ENCODE results near the gene OR5T1. TPM values are rescaled to one million over a fixed set of nuclear protein-coding genes. Genes with fewer than 3 reads are reported as not detected.

Gene OR5T1
- total RNA-seq (not detected), polyA plus RNA-seq (not detected)
- long read RNA-seq, donor 1: 0 reads
- long read RNA-seq, donor 2: 0 reads
- long read RNA-seq, donor 3: 0 reads
- long read RNA-seq, donor 4: 0 reads

DNA sequence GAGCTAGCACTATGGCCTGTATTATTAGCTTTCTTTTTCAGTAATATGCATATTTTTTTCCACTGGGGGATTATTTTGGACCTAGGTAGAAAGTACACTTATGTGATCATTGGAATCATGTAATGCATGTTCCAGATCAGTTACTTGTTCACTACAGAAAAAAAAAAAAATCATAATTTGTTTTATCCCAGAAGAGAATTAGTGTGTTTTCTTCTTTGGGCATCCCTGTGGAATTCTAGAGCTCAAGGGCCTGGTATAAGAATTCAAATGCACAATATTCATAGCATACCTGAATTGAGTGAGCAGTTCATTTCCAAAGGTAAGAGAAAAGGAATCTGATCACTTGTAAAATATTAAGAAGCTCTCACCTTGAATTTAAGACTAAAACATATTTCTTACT, at the start of gene OR5T1:
OR5T1 (plus strand) TSS at position 301 of the 400 bp plus-strand sequence. CDS start 1,485 bp downstream, outside the sequence.
- intact Hi-C loops (cut with DNase I): no loop called here
- no peak for ATAC-seq
- no peak for DNase-seq
- no peaks in the 10 kb centered on the region for H3K4me1 ChIP-seq (ENCODE audit: control insufficient read depth, insufficient read depth, low read length)
- no peak within 1 kb of the TSS for H3K27ac ChIP-seq (ENCODE audit: low read length)
- no peaks in the 10 kb centered on the region for H3K9me3 ChIP-seq (ENCODE audit: control insufficient read depth, low read length)
- H3K27me3 ChIP-seq (ENCODE audit: control insufficient read depth, insufficient read depth): no peaks in the 10 kb centered on the region
- H3K4me3 ChIP-seq (ENCODE audit: low read length): no peak within 1 kb of the TSS

DNA sequence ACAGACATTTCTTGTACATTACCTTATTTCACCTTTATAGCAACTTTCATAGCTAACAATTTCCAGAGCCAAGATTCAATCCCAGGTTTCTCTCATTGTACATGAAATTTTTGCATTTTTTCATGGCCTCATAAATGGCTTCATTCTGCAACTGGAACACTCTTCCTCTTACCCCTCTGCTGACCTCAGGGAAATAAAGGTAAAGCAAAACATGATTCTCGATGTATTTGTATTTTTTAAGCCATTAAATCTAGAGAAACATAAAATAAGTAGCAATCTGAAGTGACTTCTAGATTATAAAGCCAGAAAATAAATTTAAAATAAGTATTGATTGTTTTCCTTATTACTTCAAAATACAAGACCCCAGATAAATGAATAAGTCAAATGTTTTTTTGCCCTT, 39.8 kb upstream of the OR5T1 start, which contains the start of gene OR5T2:
OR5T2 (minus strand) TSS at position 101 of the 400 bp plus-strand sequence. CDS start 1,193 bp downstream, outside the sequence.
- H3K4me1 ChIP-seq (ENCODE audit: control insufficient read depth, insufficient read depth, low read length): no peaks in the 10 kb centered on the region
- no peak within 1 kb of the TSS for H3K4me3 ChIP-seq (ENCODE audit: low read length)
- DNase-seq (no peak), ATAC-seq (no peak)
- no peaks in the 10 kb centered on the region for H3K27me3 ChIP-seq (ENCODE audit: control insufficient read depth, insufficient read depth)
- no peaks in the 10 kb centered on the region for H3K9me3 ChIP-seq (ENCODE audit: control insufficient read depth, low read length)
- 48% methylated on average over 1 of the region's 1 CpG for WGBS
- H3K27ac ChIP-seq (ENCODE audit: low read length): no peak within 1 kb of the TSS
- intact Hi-C loops (cut with DNase I): no loop called here

DNA sequence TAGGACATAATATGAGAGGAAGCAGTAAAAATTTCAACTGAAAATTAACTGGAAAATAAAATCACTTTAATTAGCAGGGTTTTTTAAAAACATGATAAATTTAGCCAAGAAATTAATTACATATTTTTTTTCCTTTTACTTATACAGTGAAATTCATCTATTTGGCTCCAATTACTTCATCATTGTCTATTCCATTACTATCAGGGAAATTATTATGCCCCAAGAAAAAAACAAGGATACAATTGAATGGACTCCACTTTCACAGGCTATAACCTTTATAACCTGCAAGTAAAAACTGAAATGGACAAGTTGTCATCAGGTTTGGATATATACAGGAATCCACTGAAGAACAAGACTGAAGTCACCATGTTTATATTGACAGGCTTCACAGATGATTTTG, 22.0 kb upstream of the OR5T1 start, which contains the start of gene OR5T3:
OR5T3 (plus strand) TSS at position 301 of the 400 bp plus-strand sequence; CDS start at position 301, 0 bp downstream.
- H3K4me3 ChIP-seq (ENCODE audit: low read length): no peak within 1 kb of the TSS
- DNase-seq (no peak), ATAC-seq (no peak)
- H3K27me3 ChIP-seq (ENCODE audit: control insufficient read depth, insufficient read depth): no peaks in the 10 kb centered on the region
- no peak within 1 kb of the TSS for H3K27ac ChIP-seq (ENCODE audit: low read length)
- H3K9me3 ChIP-seq (ENCODE audit: control insufficient read depth, low read length): no peaks in the 10 kb centered on the region
- intact Hi-C loops (cut with DNase I): no loop called here
- no peaks in the 10 kb centered on the region for H3K4me1 ChIP-seq (ENCODE audit: control insufficient read depth, insufficient read depth, low read length)

DNA sequence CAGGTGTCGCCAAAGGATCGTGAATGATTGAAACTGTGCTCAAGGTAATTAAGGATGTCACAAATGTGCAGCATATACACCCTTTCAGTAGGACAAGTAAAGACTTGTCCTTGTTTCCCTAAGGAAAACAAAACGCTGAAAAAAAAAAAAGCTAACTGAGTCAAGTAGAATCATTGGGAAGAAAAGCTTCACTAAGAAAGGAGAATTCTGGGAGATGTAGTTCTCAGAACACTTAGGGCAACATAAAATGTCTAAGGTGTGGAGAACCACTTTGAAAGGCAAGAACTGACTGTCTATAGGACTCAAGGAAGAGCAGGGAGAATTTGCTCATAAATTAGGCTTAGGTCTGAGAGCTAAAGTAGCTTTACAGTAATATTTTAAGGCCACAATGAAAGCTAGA, 2.9 kb upstream of the OR5T1 start:
- WGBS: 63% methylated on average over 3 of the region's 3 CpGs
- no peaks in the 10 kb centered on the region for H3K4me1 ChIP-seq (ENCODE audit: control insufficient read depth, insufficient read depth, low read length)
- no peak for ATAC-seq
- H3K27me3 ChIP-seq (ENCODE audit: control insufficient read depth, insufficient read depth): no peaks in the 10 kb centered on the region
- intact Hi-C loops (cut with DNase I): no loop called here
- H3K27ac ChIP-seq (ENCODE audit: low read length): no peak overlapping the region
- no peak overlapping the region for H3K4me3 ChIP-seq (ENCODE audit: low read length)
- no peaks in the 10 kb centered on the region for H3K9me3 ChIP-seq (ENCODE audit: control insufficient read depth, low read length)
- no peak for DNase-seq

DNA sequence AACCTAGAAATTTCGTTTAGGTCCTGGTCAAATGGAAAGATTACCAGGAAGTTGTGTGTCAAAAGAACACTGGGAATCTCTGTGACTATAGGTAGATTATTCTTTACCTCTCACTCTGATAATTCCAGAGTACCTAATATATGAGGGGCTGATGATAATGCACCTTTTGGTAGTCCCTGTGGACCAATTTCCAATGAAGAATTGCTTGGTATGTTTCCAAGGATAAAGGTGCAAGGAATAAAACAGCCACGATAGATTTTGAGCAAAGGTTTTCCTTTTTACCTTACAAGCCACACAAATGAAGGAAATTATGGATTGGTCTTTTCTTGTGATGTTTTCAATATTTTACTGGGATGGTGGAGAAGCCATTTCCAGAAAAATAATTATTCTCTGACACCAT, 18.2 kb downstream of the OR5T1 start, which contains the start of gene OR8H1:
OR8H1 (minus strand) TSS at position 101 of the 400 bp plus-strand sequence. CDS start 1,192 bp downstream, outside the sequence.
- Histone ChIP-seq H3K4me1 (ENCODE audit: control insufficient read depth, insufficient read depth, low read length) (no peaks in the 10 kb centered on the region), H3K27me3 (ENCODE audit: control insufficient read depth, insufficient read depth) (no peaks in the 10 kb centered on the region), H3K4me3 (ENCODE audit: low read length) (no peak within 1 kb of the TSS), H3K9me3 (ENCODE audit: control insufficient read depth, low read length) (no peaks in the 10 kb centered on the region), H3K27ac (ENCODE audit: low read length) (no peak within 1 kb of the TSS)
- DNase-seq (no peak), ATAC-seq (no peak)
- intact Hi-C loops (cut with DNase I): no loop called here
- WGBS: 58% methylated on average over 2 of the region's 2 CpGs

DNA sequence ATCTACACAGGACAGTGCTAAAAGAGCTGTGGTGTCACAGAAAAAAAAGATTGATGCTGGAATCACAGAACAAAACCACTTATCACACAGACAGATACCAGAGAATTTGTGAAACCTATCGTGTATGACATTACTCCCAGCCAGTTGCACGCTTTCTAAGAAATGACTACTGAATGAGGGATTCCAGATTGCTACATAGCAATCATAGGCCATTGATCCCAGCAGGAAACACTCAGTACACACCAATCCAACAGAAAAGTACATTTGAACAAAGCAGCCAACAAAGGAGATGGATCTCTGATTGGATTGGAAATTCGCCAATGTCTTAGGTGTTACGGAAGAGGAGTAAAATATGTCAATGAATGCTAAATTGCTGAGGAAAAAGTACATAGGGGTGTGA, 22.9 kb downstream of the OR5T1 start:
- Histone ChIP-seq H3K4me3 (ENCODE audit: low read length) (no peak overlapping the region), H3K9me3 (ENCODE audit: control insufficient read depth, low read length) (no peaks in the 10 kb centered on the region), H3K4me1 (ENCODE audit: control insufficient read depth, insufficient read depth, low read length) (no peaks in the 10 kb centered on the region), H3K27ac (ENCODE audit: low read length) (no peak overlapping the region), H3K27me3 (ENCODE audit: control insufficient read depth, insufficient read depth) (no peaks in the 10 kb centered on the region)
- ATAC-seq (no peak), DNase-seq (no peak)
- 72% methylated on average over 4 of the region's 4 CpGs for WGBS
- intact Hi-C loops (cut with DNase I): no loop called here

GRCh38 chr11:56307836-56308235, 33.9 kb downstream of the OR5T1 start:
- no peak for ATAC-seq
- no peaks in the 10 kb centered on the region for H3K4me1 ChIP-seq (ENCODE audit: control insufficient read depth, insufficient read depth, low read length)
- DNase-seq: no peak
- H3K27ac ChIP-seq (ENCODE audit: low read length): no peak overlapping the region
- no peaks in the 10 kb centered on the region for H3K27me3 ChIP-seq (ENCODE audit: control insufficient read depth, insufficient read depth)
- 84% methylated on average over 3 of the region's 3 CpGs for WGBS
- no peaks in the 10 kb centered on the region for H3K9me3 ChIP-seq (ENCODE audit: control insufficient read depth, low read length)
- intact Hi-C loops (cut with DNase I): no loop called here
- no peak overlapping the region for H3K4me3 ChIP-seq (ENCODE audit: low read length)

DNA sequence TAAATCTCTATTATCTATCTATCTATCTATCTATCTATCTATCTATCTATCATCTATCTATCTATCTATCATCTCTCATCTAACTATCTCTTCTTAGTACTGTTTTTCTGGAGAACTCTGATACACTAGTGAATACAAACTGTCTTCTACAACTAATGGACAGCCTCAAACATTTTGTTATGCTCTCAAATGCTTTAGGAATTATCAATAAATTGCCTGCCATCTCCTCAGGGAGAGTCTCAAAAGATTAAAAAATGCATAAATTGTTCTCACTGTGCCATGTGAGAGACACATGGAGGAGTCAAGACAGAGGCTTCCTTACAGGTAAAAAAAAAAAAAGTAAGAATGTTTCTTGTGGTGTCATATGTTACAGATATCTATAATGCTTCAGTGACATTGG, 40.9 kb downstream of the OR5T1 start, which contains the start of gene OR8K3:
OR8K3 (plus strand) TSS at position 301 of the 400 bp plus-strand sequence. CDS start 3,163 bp downstream, outside the sequence.
- Histone ChIP-seq H3K9me3 (ENCODE audit: control insufficient read depth, low read length) (no peaks in the 10 kb centered on the region), H3K4me1 (ENCODE audit: control insufficient read depth, insufficient read depth, low read length) (no peaks in the 10 kb centered on the region), H3K27ac (ENCODE audit: low read length) (no peak within 1 kb of the TSS), H3K27me3 (ENCODE audit: control insufficient read depth, insufficient read depth) (no peaks in the 10 kb centered on the region), H3K4me3 (ENCODE audit: low read length) (no peak within 1 kb of the TSS)
- no peak for ATAC-seq
- DNase-seq: no peak
- intact Hi-C loops (cut with DNase I): no loop called here

Other genes with a start within 250 kb of the OR5T1 start
- gene OR5AS1, start 246.5 kb upstream of the OR5T1 start, total RNA-seq: not detected
- gene OR5AS1, start 246.5 kb upstream of the OR5T1 start, polyA plus RNA-seq: not detected
- gene OR8I2, start 180.8 kb upstream of the OR5T1 start, total RNA-seq: not detected
- not detected for gene OR8I2, start 180.8 kb upstream of the OR5T1 start, polyA plus RNA-seq
- not detected for gene OR8H2, start 170.5 kb upstream of the OR5T1 start, total RNA-seq
- not detected for gene OR8H2, start 170.5 kb upstream of the OR5T1 start, polyA plus RNA-seq
- gene OR8H3, start 151.8 kb upstream of the OR5T1 start, total RNA-seq: not detected
- gene OR8H3, start 151.8 kb upstream of the OR5T1 start, polyA plus RNA-seq: not detected
- gene OR8J3, start 134.0 kb upstream of the OR5T1 start, total RNA-seq: not detected
- gene OR8J3, start 134.0 kb upstream of the OR5T1 start, polyA plus RNA-seq: not detected
- not detected for gene OR8K5, start 113.8 kb upstream of the OR5T1 start, total RNA-seq
- not detected for gene OR8K5, start 113.8 kb upstream of the OR5T1 start, polyA plus RNA-seq
- gene OR5J2, start 97.5 kb upstream of the OR5T1 start, total RNA-seq: not detected
- gene OR5J2, start 97.5 kb upstream of the OR5T1 start, polyA plus RNA-seq: not detected
- not detected for gene OR5T2, start 39.9 kb upstream of the OR5T1 start, total RNA-seq
- not detected for gene OR5T2, start 39.9 kb upstream of the OR5T1 start, polyA plus RNA-seq
- gene OR5T3, start 21.9 kb upstream of the OR5T1 start, total RNA-seq: not detected
- gene OR5T3, start 21.9 kb upstream of the OR5T1 start, polyA plus RNA-seq: not detected
- gene OR8H1, start 18.1 kb downstream of the OR5T1 start, total RNA-seq: not detected
- gene OR8H1, start 18.1 kb downstream of the OR5T1 start, polyA plus RNA-seq: not detected
- not detected for gene OR8K3, start 41.0 kb downstream of the OR5T1 start, total RNA-seq
- gene OR8K3, start 41.0 kb downstream of the OR5T1 start, polyA plus RNA-seq: not detected
- not detected for gene OR8K1, start 71.9 kb downstream of the OR5T1 start, total RNA-seq
- not detected for gene OR8K1, start 71.9 kb downstream of the OR5T1 start, polyA plus RNA-seq
- gene OR8J1, start 80.1 kb downstream of the OR5T1 start, total RNA-seq: not detected
- not detected for gene OR8J1, start 80.1 kb downstream of the OR5T1 start, polyA plus RNA-seq
- gene OR8U1, start 101.5 kb downstream of the OR5T1 start, total RNA-seq: not detected
- gene OR8U1, start 101.5 kb downstream of the OR5T1 start, polyA plus RNA-seq: not detected
- not detected for gene OR5AL1, start 138.5 kb downstream of the OR5T1 start, total RNA-seq
- gene OR5AL1, start 138.5 kb downstream of the OR5T1 start, polyA plus RNA-seq: not detected
- not detected for gene OR5M3, start 199.2 kb downstream of the OR5T1 start, total RNA-seq
- not detected for gene OR5M3, start 199.2 kb downstream of the OR5T1 start, polyA plus RNA-seq
- gene OR5M8, start 217.2 kb downstream of the OR5T1 start, total RNA-seq: not detected
- gene OR5M8, start 217.2 kb downstream of the OR5T1 start, polyA plus RNA-seq: not detected